ENCODE results near the gene OSBPL6.

- TF ChIP-seq CTCF (IDR thresholded peaks at IDR 0.05; ENCODE audit: borderline replicate concordance, extremely low read depth, low read length, poor library complexity, severe bottlenecking): no peak
- TF ChIP-seq EZH2 (IDR thresholded peaks at IDR 0.05; ENCODE audit: borderline replicate concordance, low read depth, low read length, severe bottlenecking): no peak
Observed at GRCh38 chr2:178233428-178233827, 39.1 kb downstream of the OSBPL6 start.
